ENCODE data around the gene SUN1.

DNA sequence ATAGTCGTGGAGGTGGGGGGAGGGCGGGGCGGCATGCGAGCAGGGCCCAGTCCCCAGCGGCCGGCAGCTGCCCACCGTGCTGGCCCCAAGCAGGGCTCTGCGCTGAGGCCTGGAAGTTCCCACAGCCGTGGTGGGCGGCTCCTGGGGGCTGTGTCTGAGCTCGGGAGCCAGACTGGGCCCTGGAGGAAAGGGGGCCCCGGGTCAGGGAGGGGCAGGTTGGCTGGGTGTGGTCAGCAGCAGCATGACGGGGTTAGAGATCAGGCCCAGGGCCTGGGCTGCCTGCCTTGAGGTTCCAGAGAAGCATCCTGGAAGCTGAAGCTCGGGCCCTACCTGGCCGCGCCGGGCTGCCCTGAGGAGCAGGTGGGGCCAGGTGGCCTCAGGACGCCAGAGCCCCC lies 66.2 kb downstream of the SUN1 start:
- TF ChIP-seq, protein P1, sequence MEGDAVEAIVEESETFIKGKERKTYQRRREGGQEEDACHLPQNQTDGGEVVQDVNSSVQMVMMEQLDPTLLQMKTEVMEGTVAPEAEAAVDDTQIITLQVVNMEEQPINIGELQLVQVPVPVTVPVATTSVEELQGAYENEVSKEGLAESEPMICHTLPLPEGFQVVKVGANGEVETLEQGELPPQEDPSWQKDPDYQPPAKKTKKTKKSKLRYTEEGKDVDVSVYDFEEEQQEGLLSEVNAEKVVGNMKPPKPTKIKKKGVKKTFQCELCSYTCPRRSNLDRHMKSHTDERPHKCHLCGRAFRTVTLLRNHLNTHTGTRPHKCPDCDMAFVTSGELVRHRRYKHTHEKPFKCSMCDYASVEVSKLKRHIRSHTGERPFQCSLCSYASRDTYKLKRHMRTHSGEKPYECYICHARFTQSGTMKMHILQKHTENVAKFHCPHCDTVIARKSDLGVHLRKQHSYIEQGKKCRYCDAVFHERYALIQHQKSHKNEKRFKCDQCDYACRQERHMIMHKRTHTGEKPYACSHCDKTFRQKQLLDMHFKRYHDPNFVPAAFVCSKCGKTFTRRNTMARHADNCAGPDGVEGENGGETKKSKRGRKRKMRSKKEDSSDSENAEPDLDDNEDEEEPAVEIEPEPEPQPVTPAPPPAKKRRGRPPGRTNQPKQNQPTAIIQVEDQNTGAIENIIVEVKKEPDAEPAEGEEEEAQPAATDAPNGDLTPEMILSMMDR (IDR thresholded peaks at IDR 0.05), result no peak
- no peak for TF ChIP-seq EZH2 (IDR thresholded peaks at IDR 0.05; ENCODE audit: borderline replicate concordance, insufficient read depth, low read depth, low read length, poor library complexity, severe bottlenecking)
